22Rv1 (cell line): Measurements from ENCODE around the gene DIABLO.

Source experiments
- H3K27ac ChIP-seq: fragments of 450-650 bp; 2 replicates; pipeline ENCODE4 v1.5.1; 2017
- ZFX ChIP-seq: fragments of 450-650 bp; IDR thresholded peaks from 2 replicates; pipeline ENCODE4 v1.6.1; 2017; ENCODE audit warnings: antibody characterized with exemption, borderline replicate concordance
- TF ChIP-seq, protein P1 (sequence below): fragments of 450-650 bp; IDR thresholded peaks from 2 replicates; pipeline ENCODE4 v1.5.1; 2017; ENCODE audit warnings: mild to moderate bottlenecking

The DIABLO gene

GRCh38 chr12:122250047-122250446 is 24.2 kb upstream of the DIABLO start:
- TF ChIP-seq, protein P1, sequence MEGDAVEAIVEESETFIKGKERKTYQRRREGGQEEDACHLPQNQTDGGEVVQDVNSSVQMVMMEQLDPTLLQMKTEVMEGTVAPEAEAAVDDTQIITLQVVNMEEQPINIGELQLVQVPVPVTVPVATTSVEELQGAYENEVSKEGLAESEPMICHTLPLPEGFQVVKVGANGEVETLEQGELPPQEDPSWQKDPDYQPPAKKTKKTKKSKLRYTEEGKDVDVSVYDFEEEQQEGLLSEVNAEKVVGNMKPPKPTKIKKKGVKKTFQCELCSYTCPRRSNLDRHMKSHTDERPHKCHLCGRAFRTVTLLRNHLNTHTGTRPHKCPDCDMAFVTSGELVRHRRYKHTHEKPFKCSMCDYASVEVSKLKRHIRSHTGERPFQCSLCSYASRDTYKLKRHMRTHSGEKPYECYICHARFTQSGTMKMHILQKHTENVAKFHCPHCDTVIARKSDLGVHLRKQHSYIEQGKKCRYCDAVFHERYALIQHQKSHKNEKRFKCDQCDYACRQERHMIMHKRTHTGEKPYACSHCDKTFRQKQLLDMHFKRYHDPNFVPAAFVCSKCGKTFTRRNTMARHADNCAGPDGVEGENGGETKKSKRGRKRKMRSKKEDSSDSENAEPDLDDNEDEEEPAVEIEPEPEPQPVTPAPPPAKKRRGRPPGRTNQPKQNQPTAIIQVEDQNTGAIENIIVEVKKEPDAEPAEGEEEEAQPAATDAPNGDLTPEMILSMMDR = no peak
- TF ChIP-seq ZFX = no peak
- H3K27ac ChIP-seq = no peak overlapping the region

GRCh38 chr12:122245553-122245952 is 19.7 kb upstream of the DIABLO start:
- TF ChIP-seq, protein P1 = no peak
- TF ChIP-seq ZFX = no peak
- no peak overlapping the region for H3K27ac ChIP-seq

DNA sequence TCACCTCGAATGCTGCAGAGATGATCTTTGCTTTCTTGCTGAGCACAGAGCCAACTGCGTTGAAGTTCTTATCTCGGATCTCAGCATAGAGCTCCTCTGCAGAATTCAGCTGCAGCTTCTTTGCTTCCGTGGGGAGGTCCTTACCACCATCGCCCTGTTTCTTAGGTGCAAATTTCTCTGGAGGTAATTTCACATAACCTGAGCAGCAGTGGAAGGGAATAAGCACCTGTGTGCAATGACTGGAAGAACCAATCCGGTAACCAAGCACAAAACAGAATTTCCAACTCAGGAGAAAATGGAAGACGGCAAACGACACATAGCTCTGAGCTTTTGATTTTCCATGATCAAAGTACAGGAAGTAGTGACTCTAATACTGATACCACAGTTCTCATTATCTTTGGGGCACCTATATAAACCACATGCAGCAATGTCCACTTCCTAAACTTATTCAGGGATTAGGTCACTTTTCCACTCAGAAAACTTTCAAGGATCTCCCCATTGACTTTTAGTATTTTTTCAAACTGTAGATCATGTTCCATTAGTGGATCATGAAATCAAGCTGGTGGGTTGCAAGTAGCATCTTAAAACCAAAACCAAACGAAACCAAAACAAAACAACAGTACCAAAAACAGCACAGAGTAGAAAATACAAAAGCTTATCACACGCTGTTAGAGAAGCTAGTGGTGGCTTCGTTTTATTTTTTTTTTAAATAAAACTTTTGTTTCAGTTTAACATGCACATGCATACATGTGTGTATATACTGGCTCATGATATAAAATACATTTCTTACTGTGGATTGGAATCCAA is 18.9 kb upstream of the DIABLO start:
- no peak overlapping the region for H3K27ac ChIP-seq

GRCh38 chr12:122243965-122244364 is 18.1 kb upstream of the DIABLO start:
- no peak overlapping the region for H3K27ac ChIP-seq
- TF ChIP-seq, protein P1 = no peak
- no peak for TF ChIP-seq ZFX

More for the DNA sequence above, 18.9 kb upstream of the DIABLO start:
- TF ChIP-seq, protein P1 = no peak
- no peak for TF ChIP-seq ZFX

DNA sequence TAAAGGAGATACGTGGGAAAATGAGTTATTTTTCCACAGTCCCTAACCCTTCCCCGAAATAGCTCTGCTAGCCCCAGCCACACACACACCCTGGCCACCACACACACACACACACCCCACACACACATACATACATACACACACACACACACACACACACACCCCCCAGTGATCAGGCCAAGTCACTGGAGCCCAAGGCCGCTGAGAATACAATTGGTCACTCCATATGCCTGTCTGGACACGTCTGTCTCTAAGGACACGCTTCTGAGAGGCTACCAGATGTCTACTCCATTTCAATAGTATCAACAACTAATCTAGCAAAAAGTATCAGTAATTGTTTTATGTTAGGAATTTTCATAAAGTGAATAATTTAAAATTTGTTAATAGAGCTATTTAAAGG is 13.0 kb upstream of the DIABLO start:
- TF ChIP-seq, protein P1 = no peak
- no peak for TF ChIP-seq ZFX
- no peak overlapping the region for H3K27ac ChIP-seq

GRCh38 chr12:122235741-122236140 is 9.9 kb upstream of the DIABLO start:
- TF ChIP-seq, protein P1 = no peak
- no peak for TF ChIP-seq ZFX
- no peak overlapping the region for H3K27ac ChIP-seq

DNA sequence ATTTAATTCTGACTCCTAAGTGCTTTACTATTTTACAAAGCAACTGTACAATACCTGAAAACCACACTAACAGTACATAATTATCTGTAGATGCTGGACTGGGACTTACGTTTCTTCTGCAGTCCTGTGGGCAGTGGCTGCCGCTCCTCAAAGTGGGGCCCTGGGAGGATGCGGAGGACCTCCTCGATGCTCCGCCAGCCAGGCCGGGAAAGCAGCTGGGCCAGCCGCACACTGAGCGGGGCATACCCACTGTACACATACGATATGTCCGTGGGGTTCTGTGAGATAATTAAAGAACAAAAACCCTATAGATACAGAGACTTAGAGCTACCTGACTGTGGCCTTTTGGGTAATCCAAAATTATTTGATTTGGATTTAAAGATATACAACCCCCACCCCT is 6.8 kb upstream of the DIABLO start:
- no peak overlapping the region for H3K27ac ChIP-seq
- no peak for TF ChIP-seq ZFX
- TF ChIP-seq, protein P1 = no peak
